Upper lobe of left lung (tissue), 6 donors: ENCODE results near the gene CD80. TPM values are rescaled to one million over a fixed set of nuclear protein-coding genes. Genes with fewer than 3 reads are reported as not detected.

ENCODE experiments used
- ATAC-seq, 2 donors: fragments of 200-7000 bp; cut with Tn5 transposase; one replicate each; pipeline ENCODE4 v1.9.1; 2022; ENCODE audit warnings: mild to moderate bottlenecking in 2 of 2, moderate library complexity in 2 of 2; ENCODE audit not compliant: low FRiP score in 2 of 2
- DNase-seq, 2 donors: peaks; one replicate each; pipeline ENCODE4 v3.0.0-alpha.2; 2019 to 2020
- H3K27ac ChIP-seq, 4 donors: fragments of 200-600 bp; sonication (generic); one replicate each; pipeline ENCODE4 v1.5.1; 2016 to 2019
- H3K27me3 ChIP-seq, 4 donors: fragments of 200-600 bp; sonication (generic); one replicate each; pipeline ENCODE4 v1.5.1; 2017 to 2019
- H3K36me3 ChIP-seq, 4 donors: fragments of 200-600 bp; sonication (generic); one replicate each; pipeline ENCODE4 v1.5.1; 2016 to 2019
- H3K4me1 ChIP-seq, 4 donors: fragments of 200-600 bp; sonication (generic); one replicate each; pipeline ENCODE4 v1.5.1; 2018 to 2019
- H3K4me3 ChIP-seq, 4 donors: fragments of 200-600 bp; sonication (generic); one replicate each; pipeline ENCODE4 v1.5.1; 2017 to 2019; ENCODE audit warnings: mild to moderate bottlenecking in 2 of 4, moderate library complexity in 1 of 4
- H3K9me3 ChIP-seq, 4 donors: fragments of 200-600 bp; sonication (generic); one replicate each; pipeline ENCODE4 v1.5.1; 2018 to 2019
- CTCF ChIP-seq, 6 experiments: fragments of 450-650 bp in 4 of 6; fragments of 200-600 bp in 2 of 6; sonication (generic) in 2 of 6; IDR thresholded peaks; one replicate each; pipeline ENCODE4 v1.5.1; 2016 to 2019; ENCODE audit warnings: antibody characterized with exemption in 6 of 6
- EP300 ChIP-seq, 4 donors: sonication (generic); formaldehyde crosslinking; IDR thresholded peaks; one replicate each; pipeline ENCODE4 v1.5.1; 2017; ENCODE audit warnings: antibody characterized with exemption in 4 of 4, control low read depth in 2 of 4
- POLR2A ChIP-seq, 4 donors: fragments of 450-650 bp; IDR thresholded peaks; one replicate each; pipeline ENCODE4 v1.5.1; 2016 to 2017; ENCODE audit warnings: antibody characterized with exemption in 4 of 4, mild to moderate bottlenecking in 2 of 4
- POLR2AphosphoS5 ChIP-seq, 2 donors: sonication (generic); formaldehyde crosslinking; IDR thresholded peaks; one replicate each; pipeline ENCODE4 v1.5.1; 2017; ENCODE audit warnings: antibody characterized with exemption in 2 of 2
- WGBS, 2 donors: methylation state at CpG; one replicate each; pipeline ENCODE4 v1.1.5; 2017 to 2018; 5-methylcytosine and 5-hydroxymethylcytosine counted together
- total RNA-seq, 6 donors: library from RNA; depleted of rRNA in 4 of 6; stranded (reverse); fragments of >200 nt in 4 of 6; gene quantifications; one replicate each; pipeline versions ENCODE4 v1.1.0 to v1.2.1, GENCODE V29; 2016 to 2021
- donor health status: DM: no; HTN: no; CAD: no; lungs with moderate emphysema.
- donor health status: DM: no; HTN: yes; CAD: no; lungs with severe emphysema.

Gene CD80
- 10 to 100 TPM in 2 of 6 donors, 1 to 10 TPM in 4; 5.8 to 26.4 (median 8.7) TPM for total RNA-seq

GRCh38 chr3:119559441-119559963 is at the start of gene CD80:
Gene CD80 (minus strand): TSS chr3:119559614. CDS start chr3:119557728, 1,886 bp downstream.
- peak in 1 of 2 donors; percentile 73 for DNase-seq
- ATAC-seq, result peak; percentile 78 to 81
- peak within 1 kb of the TSS in 2 of 4 donors; percentile 16 to 17 for H3K4me3 ChIP-seq
- no peaks in the 10 kb centered on the region for H3K27me3 ChIP-seq
- TF ChIP-seq EP300 (IDR thresholded peaks at IDR 0.05) (no peak), CTCF (IDR thresholded peaks at IDR 0.05) (peak in 3 of 6 experiments; percentile 15 to 35 (median 23)), POLR2AphosphoS5 (IDR thresholded peaks at IDR 0.05) (no peak), POLR2A (IDR thresholded peaks at IDR 0.05) (no peak)
- peaks cover 0 to 12% (median 7%) of the 10 kb centered on the region in 4 donors for H3K4me1 ChIP-seq
- H3K27ac ChIP-seq, result peak within 1 kb of the TSS in 3 of 4 donors; percentile 3 to 32 (median 21)
- H3K36me3 ChIP-seq, result no peaks in the 10 kb centered on the region
- WGBS, 2 donors, result 29 to 31% methylated on average over 7 of the region's 7 CpGs
- no peaks in the 10 kb centered on the region for H3K9me3 ChIP-seq

GRCh38 chr3:119608405-119609000 is 49.1 kb upstream of the CD80 start:
- no peaks in the 10 kb centered on the region for H3K9me3 ChIP-seq
- no peak overlapping the region for H3K27ac ChIP-seq
- no peaks in the 10 kb centered on the region for H3K27me3 ChIP-seq
- H3K4me1 ChIP-seq, result peaks cover 0 to 6% (median 2%) of the 10 kb centered on the region in 4 donors
- no peak overlapping the region for H3K4me3 ChIP-seq
- DNase-seq, result no peak
- no peak for ATAC-seq
- WGBS, 2 donors, result 91 to 95% methylated on average over 6 of the region's 6 CpGs
- peaks cover 0 to 2% (median 0%) of the 10 kb centered on the region in 4 donors for H3K36me3 ChIP-seq
- TF ChIP-seq CTCF (IDR thresholded peaks at IDR 0.05), result no peak
- TF ChIP-seq POLR2A (IDR thresholded peaks at IDR 0.05), result no peak
- no peak for TF ChIP-seq EP300 (IDR thresholded peaks at IDR 0.05)

- DNase-seq, result no peak
- Histone ChIP-seq H3K4me3 (no peak overlapping the region), H3K9me3 (no peaks in the 10 kb centered on the region), H3K36me3 (no peaks in the 10 kb centered on the region), H3K4me1 (peaks cover 11 to 20% (median 14%) of the 10 kb centered on the region in 4 donors), H3K27ac (no peak overlapping the region), H3K27me3 (no peaks in the 10 kb centered on the region)
- ATAC-seq, result no peak
- no peak for TF ChIP-seq POLR2A (IDR thresholded peaks at IDR 0.05)
- no peak for TF ChIP-seq EP300 (IDR thresholded peaks at IDR 0.05)
- TF ChIP-seq POLR2AphosphoS5 (IDR thresholded peaks at IDR 0.05), result no peak
- no peak for TF ChIP-seq CTCF (IDR thresholded peaks at IDR 0.05)
- WGBS, 2 donors, result 82 to 100% methylated on average over 1 of the region's 1 CpG
Observed at GRCh38 chr3:119604878-119605277, 45.5 kb upstream of the CD80 start.

GRCh38 chr3:119602676-119603075 is 43.3 kb upstream of the CD80 start:
- Histone ChIP-seq H3K27ac (peak overlapping the region; percentile 38 to 85 (median 70)), H3K9me3 (no peaks in the 10 kb centered on the region), H3K27me3 (no peaks in the 10 kb centered on the region), H3K4me3 (no peak overlapping the region), H3K4me1 (peaks cover 17 to 22% (median 18%) of the 10 kb centered on the region in 4 donors), H3K36me3 (no peaks in the 10 kb centered on the region)
- ATAC-seq, result no peak
- 28 to 37% methylated on average over 1 of the region's 1 CpG for WGBS, 2 donors
- no peak for DNase-seq
- TF ChIP-seq CTCF (IDR thresholded peaks at IDR 0.05) (no peak), POLR2AphosphoS5 (IDR thresholded peaks at IDR 0.05) (no peak), POLR2A (IDR thresholded peaks at IDR 0.05) (no peak), EP300 (IDR thresholded peaks at IDR 0.05) (no peak)
